Caco-2 (cell line): ENCODE measurements around the gene CHI3L1. TPM values are rescaled to one million over a fixed set of nuclear protein-coding genes. Genes with fewer than 3 reads are reported as not detected.

Experiments used
- BruUV-seq: library from RNA; stranded (reverse); fragments of 400-500 nt; replicated peaks from 2 replicates; lab custom pipeline; 2021; lab: Mats Ljungman, UMichigan
- CTCF ChIA-PET: fragments of 300-600 bp; sonication (Branson Sonifier 250); formaldehyde crosslinking; loops from one replicate; lab custom pipeline; 2022; ENCODE audit warnings: antibody characterized with exemption; lab: Charles Lee
- POLR2A ChIA-PET: fragments of 300-600 bp; sonication (Branson Sonifier 250); formaldehyde crosslinking; loops from one replicate; lab custom pipeline; 2022; ENCODE audit warnings: antibody characterized with exemption; lab: Charles Lee
- DNase-seq, 2 experiments: peaks; one replicate each; pipeline versions ENCODE4 v3.0.0 to v3.0.0-alpha.2; 2020 to 2022
- H3K27me3 ChIP-seq: replicated peaks from 2 replicates; pipeline ENCODE4 v1.6.0; 2011; ENCODE audit warnings: low read length; ENCODE audit not compliant: control insufficient read depth, insufficient read depth
- H3K36me3 ChIP-seq: 2 replicates; pipeline ENCODE4 v1.5.1; 2011; ENCODE audit warnings: low read length; ENCODE audit not compliant: control insufficient read depth, insufficient read depth
- H3K4me1 ChIP-seq: fragments of 250-450 bp; sonication (Bioruptor Pico); 2 replicates; pipeline ENCODE4 v1.5.1; 2020; ENCODE audit warnings: mild to moderate bottlenecking
- H3K4me3 ChIP-seq: 2 replicates; pipeline ENCODE4 v1.5.1; 2011; ENCODE audit warnings: low read depth, mild to moderate bottlenecking, control low read depth, low read length
- H3K9me3 ChIP-seq: fragments of 250-450 bp; sonication (Bioruptor Pico); 2 replicates; pipeline ENCODE4 v1.5.1; 2020; ENCODE audit warnings: mild to moderate bottlenecking, moderate library complexity
- H3K27ac Mint-ChIP-seq: one replicate; pipeline ENCODE4 v1.8.0; 2022; ENCODE audit warnings: mixed read lengths; ENCODE audit not compliant: unreplicated experiment
- H3K27me3 Mint-ChIP-seq: one replicate; pipeline ENCODE4 v1.8.0; 2022; ENCODE audit warnings: mixed read lengths; ENCODE audit not compliant: insufficient read depth, unreplicated experiment
- H3K36me3 Mint-ChIP-seq: one replicate; pipeline ENCODE4 v1.8.0; 2022; ENCODE audit warnings: mild to moderate bottlenecking, mixed read lengths; ENCODE audit not compliant: insufficient read depth, unreplicated experiment
- H3K4me1 Mint-ChIP-seq: one replicate; pipeline ENCODE4 v1.8.0; 2022; ENCODE audit warnings: low read depth, mixed read lengths; ENCODE audit not compliant: unreplicated experiment
- H3K4me3 Mint-ChIP-seq: one replicate; pipeline ENCODE4 v1.8.0; 2022; ENCODE audit warnings: mild to moderate bottlenecking, moderate library complexity, mixed read lengths; ENCODE audit not compliant: unreplicated experiment
- H3K9me3 Mint-ChIP-seq: one replicate; pipeline ENCODE4 v1.8.0; 2022; ENCODE audit warnings: mixed read lengths; ENCODE audit not compliant: unreplicated experiment
- CTCF ChIP-seq, 2 experiments: fragments of 200-600 bp in 1 of 2; IDR thresholded peaks; 1 replicate in 1 of 2; 2 replicates in 1 of 2; pipeline versions ENCODE4 v1.5.1 to v1.8.0; 2011 to 2022; ENCODE audit warnings: antibody characterized with exemption in 1 of 2, control low read depth in 1 of 2, inconsistent platforms in 1 of 2, low read depth in 1 of 2, low read length in 1 of 2, mild to moderate bottlenecking in 1 of 2, moderate library complexity in 1 of 2; ENCODE audit not compliant: insufficient read depth in 1 of 2, severe bottlenecking in 1 of 2, unreplicated experiment in 1 of 2
- intact Hi-C: fragments of 100-400 bp; cut with micrococcal nuclease; formaldehyde crosslinking; loops from one replicate; pipeline ENCODE4 v1.10.0; 2022; ENCODE audit not compliant: unreplicated experiment
- total RNA-seq: library from RNA; stranded (reverse); gene quantifications from 2 replicates; pipeline ENCODE4 v1.2.3, GENCODE V29; 2022

Gene CHI3L1
- total RNA-seq, 1 experiment from 2014 or later, result 235 TPM

GRCh38 chr1:203204756-203205155 is 18.3 kb upstream of the CHI3L1 start:
- H3K36me3 ChIP-seq, result no peaks in the 10 kb centered on the region
- BruUV-seq, result no TSS peak
- intact Hi-C loops, result no loop called here
- H3K27ac Mint-ChIP-seq, result peak overlapping the region; percentile 43
- POLR2A ChIA-PET, result interaction anchor here (0.9 kb wide), 1 partner anchor 198 kb away, joined by 3 read pairs; no protein-coding TSS in a partner anchor
- CTCF ChIA-PET, result no interaction called here
- peaks cover 13% of the 10 kb centered on the region for H3K9me3 Mint-ChIP-seq
- H3K4me3 ChIP-seq, result no peak overlapping the region
- no peaks in the 10 kb centered on the region for H3K36me3 Mint-ChIP-seq
- H3K4me1 ChIP-seq, result peaks cover 51% of the 10 kb centered on the region
- H3K9me3 ChIP-seq, result no peaks in the 10 kb centered on the region
- no peaks in the 10 kb centered on the region for H3K27me3 ChIP-seq
- DNase-seq, result no peak
- TF ChIP-seq CTCF (IDR thresholded peaks at IDR 0.05; ENCODE audit: insufficient read depth in 1 of 2, low read depth in 1 of 2, low read length in 1 of 2, severe bottlenecking in 1 of 2, unreplicated experiment in 1 of 2), result no peak
- peaks cover 57% of the 10 kb centered on the region for H3K4me1 Mint-ChIP-seq
- H3K27me3 Mint-ChIP-seq, result no peaks in the 10 kb centered on the region
- H3K4me3 Mint-ChIP-seq, result no peak overlapping the region

- DNase-seq, result no peak
- ChIA-PET POLR2A (no interaction called here), CTCF (no interaction called here)
- no peaks in the 10 kb centered on the region for H3K36me3 ChIP-seq
- H3K9me3 ChIP-seq, result no peaks in the 10 kb centered on the region; the same call in 1 of the 2 replicates
- peaks cover 46% of the 10 kb centered on the region for H3K4me1 ChIP-seq
- H3K9me3 Mint-ChIP-seq, result peaks cover 14% of the 10 kb centered on the region
- no peak overlapping the region for H3K4me3 ChIP-seq
- peaks cover 57% of the 10 kb centered on the region for H3K4me1 Mint-ChIP-seq
- H3K27me3 Mint-ChIP-seq, result no peaks in the 10 kb centered on the region
- BruUV-seq, result no TSS peak
- no peak overlapping the region for H3K4me3 Mint-ChIP-seq
- intact Hi-C loops, result no loop called here
- H3K27me3 ChIP-seq, result no peaks in the 10 kb centered on the region
- peak overlapping the region; percentile 43 for H3K27ac Mint-ChIP-seq
- H3K36me3 Mint-ChIP-seq, result peaks cover 3% of the 10 kb centered on the region
- TF ChIP-seq CTCF (IDR thresholded peaks at IDR 0.05; ENCODE audit: insufficient read depth in 1 of 2, low read depth in 1 of 2, low read length in 1 of 2, severe bottlenecking in 1 of 2, unreplicated experiment in 1 of 2), result no peak
These were observed 16.1 kb upstream of the CHI3L1 start for GRCh38 chr1:203202431-203203245.

GRCh38 chr1:203201516-203202205 is 15.2 kb upstream of the CHI3L1 start:
- BruUV-seq, result no TSS peak
- intact Hi-C loops, result no loop called here
- H3K4me1 Mint-ChIP-seq, result peaks cover 58% of the 10 kb centered on the region
- no peak for TF ChIP-seq CTCF (IDR thresholded peaks at IDR 0.05; ENCODE audit: insufficient read depth in 1 of 2, low read depth in 1 of 2, low read length in 1 of 2, severe bottlenecking in 1 of 2, unreplicated experiment in 1 of 2)
- DNase-seq, result no peak
- H3K36me3 Mint-ChIP-seq, result peaks cover 9% of the 10 kb centered on the region
- H3K27ac Mint-ChIP-seq, result peak overlapping the region; percentile 45
- Histone ChIP-seq H3K36me3 (no peaks in the 10 kb centered on the region), H3K27me3 (no peaks in the 10 kb centered on the region), H3K4me1 (peaks cover 50% of the 10 kb centered on the region), H3K9me3 (peaks cover 6% of the 10 kb centered on the region; the same call in 1 of the 2 replicates), H3K4me3 (no peak overlapping the region)
- CTCF ChIA-PET, result no interaction called here
- no peaks in the 10 kb centered on the region for H3K27me3 Mint-ChIP-seq
- no peak overlapping the region for H3K4me3 Mint-ChIP-seq
- peaks cover 23% of the 10 kb centered on the region for H3K9me3 Mint-ChIP-seq
- POLR2A ChIA-PET, result no interaction called here
